ENCODE data around the gene ZNF236.

Gene ZNF236

DNA sequence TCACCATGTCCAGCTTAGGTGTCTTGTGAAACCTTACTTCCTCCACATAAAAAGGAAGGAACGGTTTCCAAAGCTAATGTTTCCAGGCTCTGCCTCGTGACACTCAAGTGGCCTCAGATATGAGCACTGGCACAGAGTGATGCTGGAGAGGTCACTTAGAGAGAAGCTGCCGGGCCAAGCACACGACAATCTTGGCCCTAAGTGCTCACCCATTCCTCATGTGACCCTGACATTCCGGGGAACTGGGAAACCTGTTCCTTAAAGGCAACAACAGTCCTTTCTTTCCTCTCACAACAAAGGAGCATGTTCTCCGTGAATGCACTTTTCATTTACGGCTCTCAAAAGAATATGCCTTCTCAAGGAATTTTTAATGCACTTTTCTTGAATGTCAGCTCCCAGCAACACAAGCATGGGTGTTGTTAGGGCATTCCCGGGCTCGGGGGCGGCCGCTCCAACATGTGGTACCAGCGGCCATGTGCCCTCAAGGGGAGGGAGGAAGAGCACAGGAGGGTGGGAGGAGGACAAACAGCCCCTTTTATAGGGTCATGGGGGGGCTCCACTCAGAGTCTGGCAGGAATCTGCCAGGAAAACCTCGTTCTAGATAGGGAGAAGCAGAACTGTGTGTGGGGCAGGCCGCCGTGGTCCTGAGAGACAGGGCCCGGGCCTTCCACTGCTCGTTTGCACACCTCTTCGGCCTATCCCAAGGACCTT lies 191.6 kb downstream of the ZNF236 start:
- H3K27me3 Mint-ChIP-seq (ENCODE audit: low read depth): peaks cover 4% of the 10 kb centered on the region
- H3K9me3 Mint-ChIP-seq: no peaks in the 10 kb centered on the region
- H3K36me3 Mint-ChIP-seq (ENCODE audit: low read depth): peaks cover 4% of the 10 kb centered on the region
- H3K4me3 Mint-ChIP-seq: no peak overlapping the region
- H3K27ac Mint-ChIP-seq: no peak overlapping the region
- peaks cover 6% of the 10 kb centered on the region for H3K4me1 Mint-ChIP-seq
- TF ChIP-seq, protein P1, sequence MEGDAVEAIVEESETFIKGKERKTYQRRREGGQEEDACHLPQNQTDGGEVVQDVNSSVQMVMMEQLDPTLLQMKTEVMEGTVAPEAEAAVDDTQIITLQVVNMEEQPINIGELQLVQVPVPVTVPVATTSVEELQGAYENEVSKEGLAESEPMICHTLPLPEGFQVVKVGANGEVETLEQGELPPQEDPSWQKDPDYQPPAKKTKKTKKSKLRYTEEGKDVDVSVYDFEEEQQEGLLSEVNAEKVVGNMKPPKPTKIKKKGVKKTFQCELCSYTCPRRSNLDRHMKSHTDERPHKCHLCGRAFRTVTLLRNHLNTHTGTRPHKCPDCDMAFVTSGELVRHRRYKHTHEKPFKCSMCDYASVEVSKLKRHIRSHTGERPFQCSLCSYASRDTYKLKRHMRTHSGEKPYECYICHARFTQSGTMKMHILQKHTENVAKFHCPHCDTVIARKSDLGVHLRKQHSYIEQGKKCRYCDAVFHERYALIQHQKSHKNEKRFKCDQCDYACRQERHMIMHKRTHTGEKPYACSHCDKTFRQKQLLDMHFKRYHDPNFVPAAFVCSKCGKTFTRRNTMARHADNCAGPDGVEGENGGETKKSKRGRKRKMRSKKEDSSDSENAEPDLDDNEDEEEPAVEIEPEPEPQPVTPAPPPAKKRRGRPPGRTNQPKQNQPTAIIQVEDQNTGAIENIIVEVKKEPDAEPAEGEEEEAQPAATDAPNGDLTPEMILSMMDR (IDR thresholded peaks at IDR 0.05; ENCODE audit: unreplicated experiment in 3 of 3): no peak

GRCh38 chr18:77014538-77014937 lies 192.2 kb downstream of the ZNF236 start:
- Mint-ChIP-seq H3K4me3 (no peak overlapping the region), H3K27me3 (ENCODE audit: low read depth) (peaks cover 9% of the 10 kb centered on the region), H3K4me1 (peaks cover 6% of the 10 kb centered on the region), H3K27ac (no peak overlapping the region), H3K9me3 (no peaks in the 10 kb centered on the region), H3K36me3 (ENCODE audit: low read depth) (peaks cover 5% of the 10 kb centered on the region)
- TF ChIP-seq, protein P1 (IDR thresholded peaks at IDR 0.05; ENCODE audit: unreplicated experiment in 3 of 3): no peak

DNA sequence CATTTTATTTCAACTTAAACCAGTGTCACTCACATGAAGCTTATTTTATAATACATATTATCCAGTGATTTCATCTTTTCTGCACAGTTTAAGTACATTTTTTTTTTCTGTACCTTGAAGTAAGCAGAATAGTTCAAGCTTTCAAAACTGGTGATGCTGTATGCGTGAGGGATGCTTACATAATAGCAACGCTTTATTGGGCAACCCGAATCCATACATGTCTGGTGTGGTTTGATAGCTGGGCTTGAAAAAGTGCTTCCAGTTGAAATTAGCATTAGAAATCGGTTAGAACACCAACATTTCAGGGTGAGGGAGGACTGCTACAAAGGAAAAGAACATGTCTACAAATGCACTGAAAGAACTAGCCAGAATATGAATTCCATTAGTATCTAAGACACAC lies 192.8 kb downstream of the ZNF236 start:
- peaks cover 10% of the 10 kb centered on the region for H3K27me3 Mint-ChIP-seq (ENCODE audit: low read depth)

GRCh38 chr18:77015771-77016710 lies 193.7 kb downstream of the ZNF236 start:
- peaks cover 6% of the 10 kb centered on the region for H3K4me1 Mint-ChIP-seq
- TF ChIP-seq, protein P1 (IDR thresholded peaks at IDR 0.05; ENCODE audit: unreplicated experiment in 3 of 3): no peak
- no peak overlapping the region for H3K4me3 Mint-ChIP-seq
- no peak overlapping the region for H3K27ac Mint-ChIP-seq
- no peaks in the 10 kb centered on the region for H3K9me3 Mint-ChIP-seq
- peaks cover 10% of the 10 kb centered on the region for H3K27me3 Mint-ChIP-seq (ENCODE audit: low read depth)
- peaks cover 5% of the 10 kb centered on the region for H3K36me3 Mint-ChIP-seq (ENCODE audit: low read depth)

More for the DNA sequence above, 192.8 kb downstream of the ZNF236 start:
- peaks cover 5% of the 10 kb centered on the region for H3K36me3 Mint-ChIP-seq (ENCODE audit: low read depth)
- H3K4me1 Mint-ChIP-seq: peaks cover 6% of the 10 kb centered on the region
- no peak overlapping the region for H3K4me3 Mint-ChIP-seq
- TF ChIP-seq, protein P1 (IDR thresholded peaks at IDR 0.05; ENCODE audit: unreplicated experiment in 3 of 3): no peak
- H3K27ac Mint-ChIP-seq: no peak overlapping the region
- no peaks in the 10 kb centered on the region for H3K9me3 Mint-ChIP-seq

DNA sequence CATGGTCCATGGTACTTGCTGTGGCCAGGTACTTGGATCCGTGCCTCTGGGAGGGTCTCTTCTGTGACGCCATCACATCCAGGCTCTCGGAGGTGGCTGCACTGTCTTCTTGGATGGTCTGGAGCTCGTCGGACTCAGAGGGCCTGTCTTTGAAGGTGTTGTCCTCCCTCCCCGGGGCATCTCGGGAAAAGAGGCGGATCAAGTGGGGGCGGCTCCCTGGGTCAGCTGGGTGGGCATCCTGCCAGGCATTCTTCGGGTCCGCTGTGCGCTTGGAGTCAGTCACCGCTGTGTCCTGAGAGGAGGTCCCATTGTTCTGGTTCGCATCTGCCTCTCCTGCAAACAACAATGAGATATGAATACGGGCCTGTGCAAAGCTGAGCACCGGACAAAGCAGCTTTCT lies 194.6 kb downstream of the ZNF236 start:
- Mint-ChIP-seq H3K27ac (no peak overlapping the region), H3K4me1 (peaks cover 6% of the 10 kb centered on the region), H3K27me3 (ENCODE audit: low read depth) (peaks cover 10% of the 10 kb centered on the region), H3K4me3 (no peak overlapping the region), H3K9me3 (no peaks in the 10 kb centered on the region), H3K36me3 (ENCODE audit: low read depth) (peaks cover 5% of the 10 kb centered on the region)
- TF ChIP-seq, protein P1 (IDR thresholded peaks at IDR 0.05; ENCODE audit: unreplicated experiment in 3 of 3): no peak

Data from nephron (organoid).